ENCODE results near the gene ADAMTS9. TPM values are rescaled to one million over a fixed set of nuclear protein-coding genes. Genes with fewer than 3 reads are reported as not detected.

Gene ADAMTS9
- total and polyA plus RNA-seq, 2 donors (not counting 1 experiment from before 2014, with no cell fraction given), result not detected

DNA sequence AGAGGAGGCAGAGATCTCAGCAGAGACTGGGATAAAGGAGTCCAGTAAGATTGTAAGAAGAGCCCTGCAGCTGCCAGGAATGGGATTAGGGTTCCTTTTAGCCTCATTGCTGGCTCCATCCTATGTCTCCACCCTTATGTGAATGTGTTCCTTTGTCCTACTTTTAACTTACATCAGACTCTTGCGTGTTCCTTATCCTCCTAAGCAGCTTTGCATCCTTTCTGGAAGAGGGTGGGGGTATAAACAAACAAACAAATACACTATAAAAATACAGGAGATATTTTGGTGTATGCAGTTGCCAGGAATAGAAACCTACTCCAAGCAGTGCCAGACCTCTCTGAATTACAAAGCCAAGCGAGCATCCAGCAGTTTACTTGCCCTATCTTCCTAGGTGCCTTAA, 194.7 kb downstream of the ADAMTS9 start:
- intact Hi-C loops (cut with micrococcal nuclease), result no loop called here

DNA sequence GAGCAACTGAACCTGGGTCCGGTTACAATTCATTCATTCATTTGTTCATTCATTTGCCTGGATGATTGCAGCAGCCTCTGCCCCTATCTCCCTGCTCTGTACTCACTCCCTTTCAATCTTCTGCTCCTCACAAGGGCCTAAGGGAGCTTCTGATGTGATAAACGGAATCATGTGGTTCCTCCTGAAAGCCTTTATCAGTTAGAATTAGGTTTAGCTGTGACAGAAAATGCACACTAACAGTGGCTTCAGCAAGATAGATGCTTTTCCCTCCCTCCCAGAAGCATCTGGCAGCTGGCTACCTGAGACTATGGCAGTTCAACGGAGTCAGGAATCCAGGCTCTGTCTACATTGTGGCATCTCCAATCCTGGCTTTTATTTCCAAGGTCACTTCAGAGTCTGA, 196.0 kb downstream of the ADAMTS9 start:
- CTCF ChIA-PET, result no interaction called here
- H3K9me3 Mint-ChIP-seq (ENCODE audit: insufficient read depth), result no peaks in the 10 kb centered on the region
- TF ChIP-seq EZH2 (IDR thresholded peaks at IDR 0.05; ENCODE audit: borderline replicate concordance, insufficient read depth, low read depth, low read length, poor library complexity, severe bottlenecking), result no peak
- TF ChIP-seq, protein P1, sequence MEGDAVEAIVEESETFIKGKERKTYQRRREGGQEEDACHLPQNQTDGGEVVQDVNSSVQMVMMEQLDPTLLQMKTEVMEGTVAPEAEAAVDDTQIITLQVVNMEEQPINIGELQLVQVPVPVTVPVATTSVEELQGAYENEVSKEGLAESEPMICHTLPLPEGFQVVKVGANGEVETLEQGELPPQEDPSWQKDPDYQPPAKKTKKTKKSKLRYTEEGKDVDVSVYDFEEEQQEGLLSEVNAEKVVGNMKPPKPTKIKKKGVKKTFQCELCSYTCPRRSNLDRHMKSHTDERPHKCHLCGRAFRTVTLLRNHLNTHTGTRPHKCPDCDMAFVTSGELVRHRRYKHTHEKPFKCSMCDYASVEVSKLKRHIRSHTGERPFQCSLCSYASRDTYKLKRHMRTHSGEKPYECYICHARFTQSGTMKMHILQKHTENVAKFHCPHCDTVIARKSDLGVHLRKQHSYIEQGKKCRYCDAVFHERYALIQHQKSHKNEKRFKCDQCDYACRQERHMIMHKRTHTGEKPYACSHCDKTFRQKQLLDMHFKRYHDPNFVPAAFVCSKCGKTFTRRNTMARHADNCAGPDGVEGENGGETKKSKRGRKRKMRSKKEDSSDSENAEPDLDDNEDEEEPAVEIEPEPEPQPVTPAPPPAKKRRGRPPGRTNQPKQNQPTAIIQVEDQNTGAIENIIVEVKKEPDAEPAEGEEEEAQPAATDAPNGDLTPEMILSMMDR (IDR thresholded peaks at IDR 0.05), result no peak

More for the DNA sequence above, 194.7 kb downstream of the ADAMTS9 start:
- no peaks in the 10 kb centered on the region for H3K36me3 ChIP-seq (replicated peaks in 1 of 2; ENCODE audit: control extremely low read depth in 1 of 2, control insufficient read depth in 1 of 2, extremely low read depth in 1 of 2, insufficient read depth in 2 of 2, low read length in 1 of 2)
- ChIA-PET CTCF (interaction anchor here (1.1 kb wide), 1 partner anchor 9 kb away, joined by 4 read pairs; no protein-coding TSS in a partner anchor), POLR2A (no interaction called here)
- no peak overlapping the region for H3K4me2 ChIP-seq (replicated peaks; ENCODE audit: low read depth, low read length, poor library complexity, severe bottlenecking)
- H4K20me1 ChIP-seq (ENCODE audit: control insufficient read depth, insufficient read depth, low read length, poor library complexity, severe bottlenecking), result no peaks in the 10 kb centered on the region
- no peak overlapping the region for H3K4me3 ChIP-seq (ENCODE audit: control extremely low read depth in 1 of 5, extremely low read depth in 1 of 5, insufficient read depth in 1 of 5, low read depth in 2 of 5, low read length in 4 of 5)
- 83% methylated on average over 1 of the region's 2 CpGs for WGBS (ENCODE audit: insufficient coverage)
- Mint-ChIP-seq H3K4me1 (no peaks in the 10 kb centered on the region), H3K27ac (no peak overlapping the region), H3K4me3 (no peak overlapping the region), H3K9me3 (ENCODE audit: insufficient read depth) (no peaks in the 10 kb centered on the region), H3K27me3 (peaks cover 48% of the 10 kb centered on the region)
- peaks cover 0 to 38% (median 9%) of the 10 kb centered on the region in 4 experiments for H3K27me3 ChIP-seq (replicated peaks in 1 of 4; ENCODE audit: control extremely low read depth in 1 of 4, control insufficient read depth in 3 of 4, insufficient read depth in 4 of 4, low read length in 3 of 4)
- no peak overlapping the region for H2AFZ ChIP-seq (ENCODE audit: insufficient read depth, low read depth, low read length, poor library complexity, severe bottlenecking)
- no peak for ATAC-seq (ENCODE audit: low read depth)
- no peaks in the 10 kb centered on the region for H3K4me1 ChIP-seq (ENCODE audit: control insufficient read depth in 2 of 2, insufficient read depth in 2 of 2, low read length in 2 of 2)
- no peak for DNase-seq
- no peak overlapping the region for H3K9ac ChIP-seq (ENCODE audit: low read length)
- no peaks in the 10 kb centered on the region for H3K79me2 ChIP-seq (ENCODE audit: control insufficient read depth, insufficient read depth, low read length)
- no peaks in the 10 kb centered on the region for H3K9me3 ChIP-seq (ENCODE audit: control extremely low read depth in 1 of 3, control insufficient read depth in 2 of 3, insufficient read depth in 1 of 3, low read length in 2 of 3)
- no peak for TF ChIP-seq EZH2 (IDR thresholded peaks at IDR 0.05; ENCODE audit: borderline replicate concordance, insufficient read depth, low read depth, low read length, poor library complexity, severe bottlenecking)
- TF ChIP-seq, protein P1 (IDR thresholded peaks at IDR 0.05), result no peak
- H3K27ac ChIP-seq (ENCODE audit: low read length in 2 of 2), result no peak overlapping the region

More for the DNA sequence above, 196.0 kb downstream of the ADAMTS9 start:
- DNase-seq, result no peak
- peaks cover 55% of the 10 kb centered on the region for H3K27me3 Mint-ChIP-seq
- POLR2A ChIA-PET, result no interaction called here
- H3K36me3 ChIP-seq (replicated peaks in 1 of 2; ENCODE audit: control extremely low read depth in 1 of 2, control insufficient read depth in 1 of 2, extremely low read depth in 1 of 2, insufficient read depth in 2 of 2, low read length in 1 of 2), result no peaks in the 10 kb centered on the region
- no peak overlapping the region for H3K27ac Mint-ChIP-seq
- peaks cover 0 to 39% (median 9%) of the 10 kb centered on the region in 4 experiments for H3K27me3 ChIP-seq (replicated peaks in 1 of 4; ENCODE audit: control extremely low read depth in 1 of 4, control insufficient read depth in 3 of 4, insufficient read depth in 4 of 4, low read length in 3 of 4)
- H3K27ac ChIP-seq (ENCODE audit: low read length in 2 of 2), result no peak overlapping the region
- no peaks in the 10 kb centered on the region for H3K79me2 ChIP-seq (ENCODE audit: control insufficient read depth, insufficient read depth, low read length)
- H3K9ac ChIP-seq (ENCODE audit: low read length), result no peak overlapping the region
- no peak overlapping the region for H3K4me3 Mint-ChIP-seq
- no peaks in the 10 kb centered on the region for H3K4me1 ChIP-seq (ENCODE audit: control insufficient read depth in 2 of 2, insufficient read depth in 2 of 2, low read length in 2 of 2)
- H4K20me1 ChIP-seq (ENCODE audit: control insufficient read depth, insufficient read depth, low read length, poor library complexity, severe bottlenecking), result no peaks in the 10 kb centered on the region
- no peak overlapping the region for H2AFZ ChIP-seq (ENCODE audit: insufficient read depth, low read depth, low read length, poor library complexity, severe bottlenecking)
- intact Hi-C loops (cut with micrococcal nuclease), result no loop called here
- no peak for ATAC-seq (ENCODE audit: low read depth)
- H3K4me2 ChIP-seq (replicated peaks; ENCODE audit: low read depth, low read length, poor library complexity, severe bottlenecking), result no peak overlapping the region
- no peaks in the 10 kb centered on the region for H3K4me1 Mint-ChIP-seq
- H3K4me3 ChIP-seq (ENCODE audit: control extremely low read depth in 1 of 5, extremely low read depth in 1 of 5, insufficient read depth in 1 of 5, low read depth in 2 of 5, low read length in 4 of 5), result no peak overlapping the region
- 79% methylated on average over 2 of the region's 3 CpGs for WGBS (ENCODE audit: insufficient coverage)
- H3K9me3 ChIP-seq (ENCODE audit: control extremely low read depth in 1 of 3, control insufficient read depth in 2 of 3, insufficient read depth in 1 of 3, low read length in 2 of 3), result no peaks in the 10 kb centered on the region

All from B cell (primary cell).